Astrocyte (in vitro differentiated cells and primary cell): ENCODE measurements around the gene RINL. TPM values are rescaled to one million over a fixed set of nuclear protein-coding genes. Genes with fewer than 3 reads are reported as not detected.

Experiments
- DNase-seq: peaks from one replicate; pipeline ENCODE4 v3.0.0-alpha.2; 2010; ENCODE audit warnings: low read depth
- FAIRE-seq: peaks from 2 replicates; lab custom pipeline; 2011; peaks lifted over from hg19 to GRCh38; lab: Jason Lieb, UNC
- H2AFZ ChIP-seq: 2 replicates; pipeline ENCODE4 v1.6.0; 2012; ENCODE audit warnings: low read depth, low read length, inconsistent platforms
- H3K27ac ChIP-seq: 2 replicates; pipeline ENCODE4 v1.5.1; 2011; ENCODE audit warnings: low read depth, low read length, inconsistent platforms
- H3K27me3 ChIP-seq: 2 replicates; pipeline ENCODE4 v1.6.0; 2011; ENCODE audit warnings: low read length, inconsistent platforms; ENCODE audit not compliant: insufficient read depth
- H3K36me3 ChIP-seq: 2 replicates; pipeline ENCODE4 v1.5.1; 2011; ENCODE audit warnings: low read length, inconsistent platforms; ENCODE audit not compliant: insufficient read depth
- H3K4me1 ChIP-seq: 2 replicates; pipeline ENCODE4 v1.5.1; 2011; ENCODE audit warnings: low read length, inconsistent platforms; ENCODE audit not compliant: insufficient read depth
- H3K4me2 ChIP-seq: 2 replicates; pipeline ENCODE4 v1.6.0; 2012; ENCODE audit warnings: low read length, inconsistent platforms
- H3K4me3 ChIP-seq: 2 replicates; pipeline ENCODE4 v1.5.1; 2011; ENCODE audit warnings: low read depth, mild to moderate bottlenecking, low read length, inconsistent platforms; ENCODE audit not compliant: insufficient read depth
- H3K79me2 ChIP-seq: 2 replicates; pipeline ENCODE4 v1.6.0; 2012; ENCODE audit warnings: mild to moderate bottlenecking, low read length, inconsistent platforms; ENCODE audit not compliant: insufficient read depth
- H3K9ac ChIP-seq: 2 replicates; pipeline ENCODE4 v1.6.0; 2012; ENCODE audit warnings: mild to moderate bottlenecking, low read length, inconsistent platforms
- H3K9me3 ChIP-seq: 2 replicates; pipeline ENCODE4 v1.5.1; 2012; ENCODE audit warnings: low read depth, mild to moderate bottlenecking, low read length, inconsistent platforms; ENCODE audit not compliant: insufficient read depth
- H4K20me1 ChIP-seq: 2 replicates; pipeline ENCODE4 v1.6.0; 2012; ENCODE audit warnings: low read length, inconsistent platforms; ENCODE audit not compliant: insufficient read depth
- H3K27ac Mint-ChIP-seq: one replicate; pipeline ENCODE4 v1.8.0; 2021; ENCODE audit warnings: mild to moderate bottlenecking, mixed read lengths; ENCODE audit not compliant: unreplicated experiment
- H3K27me3 Mint-ChIP-seq: one replicate; pipeline ENCODE4 v1.8.0; 2021; ENCODE audit warnings: low read depth, mixed read lengths; ENCODE audit not compliant: unreplicated experiment
- H3K36me3 Mint-ChIP-seq: one replicate; pipeline ENCODE4 v1.8.0; 2021; ENCODE audit warnings: low read depth, mixed read lengths; ENCODE audit not compliant: unreplicated experiment
- H3K4me1 Mint-ChIP-seq: one replicate; pipeline ENCODE4 v1.8.0; 2021; ENCODE audit warnings: low read depth, mixed read lengths; ENCODE audit not compliant: unreplicated experiment
- H3K4me3 Mint-ChIP-seq: one replicate; pipeline ENCODE4 v1.8.0; 2021; ENCODE audit warnings: mild to moderate bottlenecking, moderate library complexity, mixed read lengths; ENCODE audit not compliant: unreplicated experiment
- H3K9me3 Mint-ChIP-seq: one replicate; pipeline ENCODE4 v1.8.0; 2021; ENCODE audit warnings: mild to moderate bottlenecking, mixed read lengths; ENCODE audit not compliant: unreplicated experiment
- EZH2 ChIP-seq: IDR thresholded peaks from 2 replicates; pipeline ENCODE4 v1.6.1; 2012; ENCODE audit warnings: mild to moderate bottlenecking, low read length, inconsistent platforms; ENCODE audit not compliant: insufficient read depth
- total RNA-seq: library from RNA; stranded (reverse); gene quantifications from 2 replicates; pipeline ENCODE4 v1.2.1, GENCODE V29; 2021
- TF ChIP-seq, protein P1 (sequence below): IDR thresholded peaks from 2 replicates; pipeline ENCODE4 v1.5.1; 2011; ENCODE audit warnings: low read depth, mild to moderate bottlenecking, inconsistent platforms, low read length, moderate library complexity; ENCODE audit not compliant: insufficient read depth

Gene RINL
- total RNA-seq, 1 donor from 2014 or later: 1.3 TPM

DNA sequence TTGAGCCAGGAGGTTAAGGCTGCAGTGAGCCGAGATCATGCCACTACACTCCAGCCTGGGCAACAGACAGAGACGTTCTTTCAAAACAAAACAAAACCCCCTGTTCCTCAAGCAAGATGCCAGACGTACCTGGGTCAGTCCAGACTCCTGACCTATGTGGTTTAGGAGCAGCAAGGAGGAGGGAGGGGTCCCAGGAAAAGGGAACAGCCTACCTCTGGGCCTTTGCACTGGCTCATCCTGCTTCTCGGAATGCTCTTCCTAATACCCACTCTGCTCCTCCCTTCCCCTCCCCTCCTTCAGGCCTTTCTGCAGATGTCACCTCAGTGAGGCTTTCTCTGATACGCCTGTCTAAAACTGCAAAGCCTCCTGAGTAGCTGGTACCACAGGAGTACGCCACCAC, 9.5 kb downstream of the RINL start:
- Histone ChIP-seq H3K9ac (no peak overlapping the region), H3K36me3 (no peaks in the 10 kb centered on the region), H2AFZ (no peak overlapping the region), H3K27me3 (no peaks in the 10 kb centered on the region), H3K4me1 (peaks cover 5% of the 10 kb centered on the region), H3K27ac (no peak overlapping the region), H3K4me2 (no peak overlapping the region), H4K20me1 (no peaks in the 10 kb centered on the region), H3K9me3 (no peaks in the 10 kb centered on the region), H3K79me2 (no peaks in the 10 kb centered on the region), H3K4me3 (no peak overlapping the region)
- H3K4me1 Mint-ChIP-seq: peaks cover 4% of the 10 kb centered on the region
- no peaks in the 10 kb centered on the region for H3K36me3 Mint-ChIP-seq
- DNase-seq: no peak
- no peak for FAIRE-seq
- H3K9me3 Mint-ChIP-seq: no peaks in the 10 kb centered on the region
- TF ChIP-seq, protein P1, sequence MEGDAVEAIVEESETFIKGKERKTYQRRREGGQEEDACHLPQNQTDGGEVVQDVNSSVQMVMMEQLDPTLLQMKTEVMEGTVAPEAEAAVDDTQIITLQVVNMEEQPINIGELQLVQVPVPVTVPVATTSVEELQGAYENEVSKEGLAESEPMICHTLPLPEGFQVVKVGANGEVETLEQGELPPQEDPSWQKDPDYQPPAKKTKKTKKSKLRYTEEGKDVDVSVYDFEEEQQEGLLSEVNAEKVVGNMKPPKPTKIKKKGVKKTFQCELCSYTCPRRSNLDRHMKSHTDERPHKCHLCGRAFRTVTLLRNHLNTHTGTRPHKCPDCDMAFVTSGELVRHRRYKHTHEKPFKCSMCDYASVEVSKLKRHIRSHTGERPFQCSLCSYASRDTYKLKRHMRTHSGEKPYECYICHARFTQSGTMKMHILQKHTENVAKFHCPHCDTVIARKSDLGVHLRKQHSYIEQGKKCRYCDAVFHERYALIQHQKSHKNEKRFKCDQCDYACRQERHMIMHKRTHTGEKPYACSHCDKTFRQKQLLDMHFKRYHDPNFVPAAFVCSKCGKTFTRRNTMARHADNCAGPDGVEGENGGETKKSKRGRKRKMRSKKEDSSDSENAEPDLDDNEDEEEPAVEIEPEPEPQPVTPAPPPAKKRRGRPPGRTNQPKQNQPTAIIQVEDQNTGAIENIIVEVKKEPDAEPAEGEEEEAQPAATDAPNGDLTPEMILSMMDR: no peak
- TF ChIP-seq EZH2: no peak
- H3K4me3 Mint-ChIP-seq: no peak overlapping the region
- peaks cover 8% of the 10 kb centered on the region for H3K27me3 Mint-ChIP-seq
- no peak overlapping the region for H3K27ac Mint-ChIP-seq

DNA sequence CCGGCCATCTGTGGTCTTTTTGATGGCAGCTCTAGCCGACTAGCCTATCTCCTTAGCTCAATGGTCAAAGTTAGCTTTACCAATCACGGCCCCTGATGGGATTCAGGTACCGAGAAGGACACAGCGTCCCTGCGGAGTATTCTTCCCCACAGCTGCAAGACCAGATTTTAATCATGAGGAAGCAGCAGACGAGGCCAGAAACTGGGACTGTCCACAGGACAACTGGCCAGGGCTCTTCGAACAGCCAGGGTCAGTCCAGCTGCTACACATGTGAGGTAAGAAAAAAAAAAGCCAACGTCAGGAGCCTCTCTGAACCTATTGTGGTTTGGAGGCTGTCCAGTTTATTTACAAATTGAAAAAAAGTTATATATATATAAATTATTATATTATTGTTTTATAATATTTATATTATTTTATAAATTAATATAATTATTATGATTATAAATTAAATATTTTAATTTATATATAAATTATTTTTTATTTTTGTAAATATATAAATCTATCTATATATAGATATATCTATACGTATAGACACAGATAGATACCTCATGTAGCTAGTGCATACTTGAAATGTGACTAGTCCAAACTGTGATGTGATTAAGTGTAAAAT, 10.8 kb downstream of the RINL start:
- Mint-ChIP-seq H3K27ac (no peak overlapping the region), H3K9me3 (no peaks in the 10 kb centered on the region), H3K4me1 (peaks cover 4% of the 10 kb centered on the region), H3K36me3 (no peaks in the 10 kb centered on the region), H3K4me3 (no peak overlapping the region), H3K27me3 (peaks cover 8% of the 10 kb centered on the region)
- H3K27ac ChIP-seq: no peak overlapping the region
- H3K9ac ChIP-seq: no peak overlapping the region
- H4K20me1 ChIP-seq: no peaks in the 10 kb centered on the region
- DNase-seq (no peak), FAIRE-seq (no peak)
- no peak for TF ChIP-seq EZH2
- TF ChIP-seq, protein P1: no peak
- no peak overlapping the region for H2AFZ ChIP-seq
- H3K27me3 ChIP-seq: no peaks in the 10 kb centered on the region
- no peak overlapping the region for H3K4me2 ChIP-seq
- no peak overlapping the region for H3K4me3 ChIP-seq
- H3K4me1 ChIP-seq: peaks cover 5% of the 10 kb centered on the region
- H3K79me2 ChIP-seq: no peaks in the 10 kb centered on the region
- no peaks in the 10 kb centered on the region for H3K36me3 ChIP-seq
- H3K9me3 ChIP-seq: no peaks in the 10 kb centered on the region

DNA sequence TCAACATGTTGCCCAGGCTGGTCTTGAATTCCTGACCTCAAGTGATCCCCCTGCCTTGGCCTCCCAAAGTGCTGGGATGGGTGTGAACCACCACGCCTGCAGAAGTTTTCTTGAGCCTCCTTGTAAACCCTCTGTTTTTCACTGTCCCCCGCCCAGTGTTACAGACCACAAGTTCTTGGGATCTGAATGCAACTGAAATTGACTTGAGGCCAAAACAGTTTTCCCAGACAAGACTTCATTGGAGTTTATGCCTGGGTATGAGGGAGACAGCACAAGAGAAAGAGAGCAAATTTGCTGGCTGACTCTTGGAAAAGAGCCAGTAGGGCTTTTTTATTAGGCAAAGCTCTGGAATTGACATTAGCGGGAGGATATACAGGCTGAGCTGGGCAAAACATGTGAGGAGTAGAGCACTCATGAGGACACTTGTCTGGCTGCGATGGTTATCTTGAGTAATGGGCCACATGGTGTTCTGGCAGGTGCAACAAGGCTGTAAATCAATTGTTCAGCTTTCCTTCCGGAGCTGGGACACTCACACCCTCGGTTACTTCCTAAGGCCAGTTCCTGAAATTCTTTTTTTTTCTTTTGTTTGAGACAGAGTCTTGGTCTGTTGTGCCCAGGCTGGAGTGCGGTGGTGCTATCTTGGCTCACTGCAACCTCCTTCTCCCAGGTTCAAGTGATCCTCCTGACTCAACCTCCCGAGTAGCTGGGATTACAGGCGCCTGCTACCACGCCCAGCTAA, 15.6 kb downstream of the RINL start:
- Histone ChIP-seq H3K27me3 (no peaks in the 10 kb centered on the region), H3K27ac (no peak overlapping the region), H3K4me1 (peaks cover 5% of the 10 kb centered on the region), H4K20me1 (no peaks in the 10 kb centered on the region), H3K4me3 (no peak overlapping the region), H3K9ac (no peak overlapping the region), H2AFZ (no peak overlapping the region), H3K79me2 (no peaks in the 10 kb centered on the region), H3K36me3 (no peaks in the 10 kb centered on the region), H3K9me3 (no peaks in the 10 kb centered on the region), H3K4me2 (no peak overlapping the region)
- Mint-ChIP-seq H3K4me3 (no peak overlapping the region), H3K27ac (no peak overlapping the region), H3K4me1 (peaks cover 4% of the 10 kb centered on the region), H3K9me3 (no peaks in the 10 kb centered on the region), H3K36me3 (no peaks in the 10 kb centered on the region), H3K27me3 (no peaks in the 10 kb centered on the region)
- DNase-seq: no peak
- FAIRE-seq: no peak
- TF ChIP-seq EZH2: no peak
- TF ChIP-seq, protein P1: no peak
